Stomach smooth muscle (tissue), 2 donors: ENCODE results near the gene SAMSN1.
"Not testable (repeated sequence)": the region's sequence is repeated elsewhere in the genome, so short reads cannot be mapped to it uniquely, and the experiment has no call there.

Experiments used
- H3K27ac ChIP-seq: one replicate; pipeline ENCODE4 v1.7.0; 2013; ENCODE audit warnings: mild to moderate bottlenecking, low read length, inconsistent platforms
- H3K27me3 ChIP-seq, 2 donors: one replicate each; pipeline ENCODE4 v1.7.0; 2013; ENCODE audit warnings: low read length in 2 of 2; ENCODE audit not compliant: insufficient read depth in 2 of 2, control insufficient read depth in 1 of 2
- H3K36me3 ChIP-seq, 2 donors: one replicate each; pipeline ENCODE4 v1.7.0; 2013; ENCODE audit warnings: low read length in 2 of 2; ENCODE audit not compliant: control insufficient read depth in 2 of 2, insufficient read depth in 2 of 2
- H3K4me1 ChIP-seq: one replicate; pipeline ENCODE4 v1.7.0; 2013; ENCODE audit warnings: low read length; ENCODE audit not compliant: control insufficient read depth, insufficient read depth
- H3K4me3 ChIP-seq, 2 donors: one replicate each; pipeline ENCODE4 v1.7.0; 2013; ENCODE audit warnings: low read length in 2 of 2
- H3K9ac ChIP-seq, 2 donors: one replicate each; pipeline ENCODE4 v1.7.0; 2013; ENCODE audit warnings: low read length in 2 of 2, mild to moderate bottlenecking in 1 of 2
- H3K9me3 ChIP-seq, 2 donors: one replicate each; pipeline ENCODE4 v1.7.0; 2013; ENCODE audit warnings: low read length in 2 of 2; ENCODE audit not compliant: control insufficient read depth in 2 of 2
- donor health status: healthy.
- donor health status: Pancreatic carcinoma.

The SAMSN1 gene

DNA sequence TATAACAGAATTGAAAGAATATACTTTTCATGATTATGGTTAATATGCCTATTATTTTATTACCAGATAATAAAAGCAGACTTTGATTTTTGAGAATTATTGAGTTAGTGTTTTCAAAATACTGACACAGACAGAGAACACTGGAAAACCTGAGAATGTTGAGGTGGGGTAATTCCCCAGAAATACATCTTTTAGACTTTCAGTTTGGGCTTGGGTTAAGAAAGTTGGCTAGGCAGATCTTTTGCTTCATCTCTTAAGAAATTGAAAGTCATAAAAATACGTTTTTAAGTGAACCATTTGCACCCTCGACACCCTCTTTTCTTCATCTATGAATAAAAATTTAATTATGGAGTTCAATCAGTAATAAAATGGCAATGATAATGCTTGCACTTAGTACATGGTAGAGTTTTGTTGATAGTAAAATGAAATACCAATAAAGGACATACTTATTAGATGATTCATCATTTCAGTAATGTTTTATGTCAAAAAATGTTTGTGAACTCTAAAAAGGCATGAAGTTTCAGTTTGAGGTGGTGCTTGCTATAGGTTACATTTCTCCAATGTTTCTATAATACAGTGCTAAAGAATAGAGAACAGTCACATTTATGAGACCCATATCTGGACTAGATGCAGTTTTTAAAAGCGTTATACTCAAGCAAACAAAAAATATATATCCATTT lies 1.9 kb upstream of the SAMSN1 start:
- Histone ChIP-seq H3K27ac (no peak overlapping the region), H3K4me3 (no peak overlapping the region), H3K9me3 (no peaks in the 10 kb centered on the region), H3K27me3 (no peaks in the 10 kb centered on the region), H3K36me3 (no peaks in the 10 kb centered on the region), H3K9ac (no peak overlapping the region), H3K4me1 (no peaks in the 10 kb centered on the region)

DNA sequence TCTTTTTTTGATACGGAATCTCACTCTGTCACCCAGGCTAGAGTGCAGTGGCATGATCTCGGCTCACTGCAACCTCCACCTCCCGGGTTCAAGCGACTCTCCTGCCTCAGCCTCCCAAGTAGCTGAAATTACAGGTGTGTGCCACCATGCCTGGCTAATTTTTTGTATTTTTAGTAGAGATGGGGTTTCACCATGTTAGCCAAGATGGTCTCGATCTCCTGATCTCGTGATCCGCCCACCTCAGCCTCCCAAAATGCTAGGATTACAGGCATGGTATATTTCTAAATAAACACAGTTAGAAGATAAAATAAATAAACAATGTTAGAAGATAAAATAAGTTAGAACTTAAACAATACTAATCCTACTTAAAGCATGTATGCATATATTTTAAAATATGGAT lies 604 bp upstream of the SAMSN1 start:
- not testable (repeated sequence) for H3K27ac ChIP-seq, H3K4me1 ChIP-seq, H3K27me3 ChIP-seq, H3K36me3 ChIP-seq, H3K9me3 ChIP-seq, H3K9ac ChIP-seq, H3K4me3 ChIP-seq

- no peak overlapping the region for H3K27ac ChIP-seq
- H3K9ac ChIP-seq, result no peak overlapping the region
- H3K4me3 ChIP-seq, result no peak overlapping the region
- H3K36me3 ChIP-seq, result no peaks in the 10 kb centered on the region
- H3K4me1 ChIP-seq, result no peaks in the 10 kb centered on the region
- no peaks in the 10 kb centered on the region for H3K27me3 ChIP-seq
- no peaks in the 10 kb centered on the region for H3K9me3 ChIP-seq
These were observed 2.1 kb downstream of the SAMSN1 start for GRCh38 chr21:14543983-14544382.

GRCh38 chr21:14542638-14543037 lies 3.5 kb downstream of the SAMSN1 start:
- Histone ChIP-seq H3K4me3 (no peak overlapping the region), H3K36me3 (no peaks in the 10 kb centered on the region), H3K4me1 (no peaks in the 10 kb centered on the region), H3K27ac (no peak overlapping the region), H3K27me3 (no peaks in the 10 kb centered on the region), H3K9ac (no peak overlapping the region), H3K9me3 (no peaks in the 10 kb centered on the region)

DNA sequence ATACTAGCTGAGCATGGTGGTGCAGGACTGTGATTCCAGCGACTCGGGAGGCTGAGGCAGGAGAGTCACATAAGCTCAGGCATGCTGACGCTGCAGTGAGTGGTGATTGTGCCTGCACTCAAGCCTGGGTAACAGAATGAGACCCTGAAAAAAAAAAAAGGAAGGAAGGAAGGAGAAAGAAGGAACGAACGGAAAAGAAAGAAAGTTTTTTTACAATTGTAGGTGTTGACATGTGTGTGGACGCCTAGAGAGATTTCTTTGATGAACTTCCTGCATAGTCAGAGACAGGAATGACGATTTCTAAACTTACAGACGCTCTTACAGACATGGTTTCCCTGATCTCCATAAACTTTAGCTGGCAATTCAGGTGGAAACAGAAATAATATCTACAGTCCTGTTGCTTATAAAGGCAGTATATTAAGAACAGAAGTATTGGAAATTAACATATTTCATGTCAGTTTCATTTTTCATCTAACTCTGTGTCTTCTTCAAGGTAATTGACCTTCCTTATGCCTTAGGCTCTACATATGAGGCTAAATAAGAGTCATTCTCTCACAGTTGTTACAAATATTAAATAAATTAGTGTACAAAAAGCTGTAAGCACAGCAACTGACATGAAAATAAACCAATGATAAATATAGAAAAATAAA lies 4.1 kb downstream of the SAMSN1 start:
- H3K4me3 ChIP-seq, result no peak overlapping the region
- no peak overlapping the region for H3K9ac ChIP-seq
- H3K27me3 ChIP-seq, result no peaks in the 10 kb centered on the region
- no peak overlapping the region for H3K27ac ChIP-seq
- H3K4me1 ChIP-seq, result no peaks in the 10 kb centered on the region
- no peaks in the 10 kb centered on the region for H3K36me3 ChIP-seq
- no peaks in the 10 kb centered on the region for H3K9me3 ChIP-seq

GRCh38 chr21:14538483-14538882 lies 7.6 kb downstream of the SAMSN1 start:
- no peak overlapping the region for H3K4me3 ChIP-seq
- H3K36me3 ChIP-seq, result no peaks in the 10 kb centered on the region
- no peak overlapping the region for H3K9ac ChIP-seq
- no peaks in the 10 kb centered on the region for H3K27me3 ChIP-seq
- H3K4me1 ChIP-seq, result no peaks in the 10 kb centered on the region
- no peaks in the 10 kb centered on the region for H3K9me3 ChIP-seq
- H3K27ac ChIP-seq, result no peak overlapping the region

GRCh38 chr21:14536929-14537328 lies 9.2 kb downstream of the SAMSN1 start:
- no peaks in the 10 kb centered on the region for H3K4me1 ChIP-seq
- no peaks in the 10 kb centered on the region for H3K36me3 ChIP-seq
- H3K9ac ChIP-seq, result no peak overlapping the region
- no peak overlapping the region for H3K27ac ChIP-seq
- H3K9me3 ChIP-seq, result no peaks in the 10 kb centered on the region
- H3K27me3 ChIP-seq, result no peaks in the 10 kb centered on the region
- no peak overlapping the region for H3K4me3 ChIP-seq

- Histone ChIP-seq H3K27ac (no peak overlapping the region), H3K36me3 (no peaks in the 10 kb centered on the region), H3K27me3 (no peaks in the 10 kb centered on the region), H3K4me1 (no peaks in the 10 kb centered on the region), H3K9ac (no peak overlapping the region), H3K4me3 (no peak overlapping the region), H3K9me3 (no peaks in the 10 kb centered on the region)
These were observed 10.4 kb downstream of the SAMSN1 start for GRCh38 chr21:14535702-14536101.

GRCh38 chr21:14533499-14534428 lies 12.4 kb downstream of the SAMSN1 start:
- no peaks in the 10 kb centered on the region for H3K27me3 ChIP-seq
- H3K36me3 ChIP-seq, result no peaks in the 10 kb centered on the region
- no peaks in the 10 kb centered on the region for H3K9me3 ChIP-seq
- no peak overlapping the region for H3K27ac ChIP-seq
- H3K9ac ChIP-seq, result no peak overlapping the region
- no peak overlapping the region for H3K4me3 ChIP-seq
- no peaks in the 10 kb centered on the region for H3K4me1 ChIP-seq

- Histone ChIP-seq H3K27ac (no peak overlapping the region), H3K9me3 (no peaks in the 10 kb centered on the region)
These were observed 14.3 kb downstream of the SAMSN1 start for GRCh38 chr21:14531757-14532316.

More at GRCh38 chr21:14531757-14532316, 14.3 kb downstream of the SAMSN1 start:
- H3K27me3 ChIP-seq, result no peaks in the 10 kb centered on the region
- H3K9ac ChIP-seq, result no peak overlapping the region
- no peaks in the 10 kb centered on the region for H3K4me1 ChIP-seq
- no peak overlapping the region for H3K4me3 ChIP-seq
- no peaks in the 10 kb centered on the region for H3K36me3 ChIP-seq
